Peyer's patch (tissue), 4 donors: ENCODE results near the gene ZBP1.

Experiments used
- POLR2A ChIP-seq, 2 donors: fragments of 450-650 bp; IDR thresholded peaks; one replicate each; pipeline ENCODE4 v1.5.1; 2017; ENCODE audit warnings: antibody characterized with exemption in 2 of 2, mild to moderate bottlenecking in 2 of 2, moderate library complexity in 2 of 2
- TF ChIP-seq, protein P1 (sequence below), 6 experiments: fragments of 450-650 bp in 4 of 6; fragments of 200-600 bp in 2 of 6; sonication (generic) in 1 of 6; IDR thresholded peaks; one replicate each; pipeline ENCODE4 v1.5.1; 2017 to 2019; ENCODE audit warnings: antibody characterized with exemption in 6 of 6, mild to moderate bottlenecking in 3 of 6, moderate library complexity in 1 of 6

DNA sequence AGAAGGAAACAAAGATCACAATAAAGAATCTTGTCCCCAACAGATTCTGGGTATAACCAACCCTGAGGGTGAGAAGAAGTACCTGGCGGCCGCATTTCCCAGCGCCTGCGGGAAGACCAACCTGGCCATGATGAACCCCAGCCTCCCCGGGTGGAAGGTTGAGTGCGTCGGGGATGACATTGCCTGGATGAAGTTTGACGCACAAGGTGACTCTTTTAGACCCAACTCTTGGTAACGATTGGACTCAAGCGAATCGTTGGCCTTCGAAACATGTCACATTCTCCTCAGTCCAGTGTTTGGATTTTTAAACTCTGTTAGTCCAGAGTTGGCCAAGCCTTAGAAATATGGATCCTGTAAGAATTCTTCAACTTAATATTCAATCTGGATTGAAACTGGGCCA is 56.7 kb downstream of the ZBP1 start:
- no peak for TF ChIP-seq POLR2A (IDR thresholded peaks at IDR 0.05)
- TF ChIP-seq, protein P1, sequence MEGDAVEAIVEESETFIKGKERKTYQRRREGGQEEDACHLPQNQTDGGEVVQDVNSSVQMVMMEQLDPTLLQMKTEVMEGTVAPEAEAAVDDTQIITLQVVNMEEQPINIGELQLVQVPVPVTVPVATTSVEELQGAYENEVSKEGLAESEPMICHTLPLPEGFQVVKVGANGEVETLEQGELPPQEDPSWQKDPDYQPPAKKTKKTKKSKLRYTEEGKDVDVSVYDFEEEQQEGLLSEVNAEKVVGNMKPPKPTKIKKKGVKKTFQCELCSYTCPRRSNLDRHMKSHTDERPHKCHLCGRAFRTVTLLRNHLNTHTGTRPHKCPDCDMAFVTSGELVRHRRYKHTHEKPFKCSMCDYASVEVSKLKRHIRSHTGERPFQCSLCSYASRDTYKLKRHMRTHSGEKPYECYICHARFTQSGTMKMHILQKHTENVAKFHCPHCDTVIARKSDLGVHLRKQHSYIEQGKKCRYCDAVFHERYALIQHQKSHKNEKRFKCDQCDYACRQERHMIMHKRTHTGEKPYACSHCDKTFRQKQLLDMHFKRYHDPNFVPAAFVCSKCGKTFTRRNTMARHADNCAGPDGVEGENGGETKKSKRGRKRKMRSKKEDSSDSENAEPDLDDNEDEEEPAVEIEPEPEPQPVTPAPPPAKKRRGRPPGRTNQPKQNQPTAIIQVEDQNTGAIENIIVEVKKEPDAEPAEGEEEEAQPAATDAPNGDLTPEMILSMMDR (IDR thresholded peaks at IDR 0.05) = no peak
